B cell (primary cell): Measurements from ENCODE around the gene AGBL2. TPM values are rescaled to one million over a fixed set of nuclear protein-coding genes. Genes with fewer than 3 reads are reported as not detected.
"Not testable (repeated sequence)": the region's sequence is repeated elsewhere in the genome, so short reads cannot be mapped to it uniquely, and the experiment has no call there.

Source experiments
- ATAC-seq: fragments of 200-7000 bp; cut with Tn5 transposase; one replicate; pipeline ENCODE4 v1.10.0; 2021; ENCODE audit warnings: low read depth, mild to moderate bottlenecking, moderate number of reproducible peaks, moderate library complexity
- CTCF ChIA-PET: fragments of 350-600 bp; sonication (Branson Sonifier 250); formaldehyde crosslinking; loops from one replicate; lab custom pipeline; 2021; ENCODE audit warnings: antibody characterized with exemption, inconsistent platforms; lab: Charles Lee
- POLR2A ChIA-PET: fragments of 350-600 bp; sonication (Branson Sonifier 250); formaldehyde crosslinking; loops from one replicate; lab custom pipeline; 2021; ENCODE audit warnings: antibody characterized with exemption; lab: Charles Lee
- DNase-seq: peaks from one replicate; pipeline ENCODE4 v3.0.0; 2013
- H2AFZ ChIP-seq: 2 replicates; pipeline ENCODE4 v1.6.1; 2012; ENCODE audit warnings: mild to moderate bottlenecking, low read depth, low read length; ENCODE audit not compliant: insufficient read depth, poor library complexity, severe bottlenecking
- H3K27ac ChIP-seq, 2 donors: 1 replicate in 1 of 2; 2 replicates in 1 of 2; pipeline ENCODE4 v1.5.1; 2012 to 2013; ENCODE audit warnings: low read length in 2 of 2, mild to moderate bottlenecking in 2 of 2, moderate library complexity in 1 of 2
- H3K27me3 ChIP-seq, 4 experiments: fragments of 200-600 bp in 1 of 4; sonication (generic) in 1 of 4; replicated peaks in 1 of 4; 1 replicate in 2 of 4; 2 replicates in 2 of 4; pipeline versions ENCODE4 v1.6.1 to v1.7.0; 2013 to 2016; ENCODE audit warnings: low read length in 3 of 4, mild to moderate bottlenecking in 2 of 4, mixed read lengths in 1 of 4, moderate library complexity in 1 of 4; ENCODE audit not compliant: insufficient read depth in 4 of 4, control insufficient read depth in 3 of 4; ENCODE audit errors: control extremely low read depth in 1 of 4
- H3K36me3 ChIP-seq, 2 experiments: replicated peaks in 1 of 2; 1 replicate in 1 of 2; 2 replicates in 1 of 2; pipeline versions ENCODE4 v1.6.1 to v1.7.1; 2013; ENCODE audit warnings: low read length in 1 of 2; ENCODE audit not compliant: insufficient read depth in 2 of 2, control insufficient read depth in 1 of 2; ENCODE audit errors: control extremely low read depth in 1 of 2, extremely low read depth in 1 of 2
- H3K4me1 ChIP-seq, 2 donors: fragments of 200-600 bp in 1 of 2; sonication (generic) in 1 of 2; 1 replicate in 1 of 2; 2 replicates in 1 of 2; pipeline versions ENCODE4 v1.5.1 to v1.6.1; 2013 to 2017; ENCODE audit warnings: low read length in 2 of 2; ENCODE audit not compliant: control insufficient read depth in 2 of 2, insufficient read depth in 2 of 2
- H3K4me2 ChIP-seq: replicated peaks from 2 replicates; pipeline ENCODE3; 2012; ENCODE audit warnings: mild to moderate bottlenecking, low read depth, low read length; ENCODE audit not compliant: poor library complexity, severe bottlenecking
- H3K4me3 ChIP-seq, 5 experiments: fragments of 200-600 bp in 1 of 5; sonication (generic) in 1 of 5; 1 replicate in 3 of 5; 2 replicates in 2 of 5; pipeline versions ENCODE4 v1.5.1 to v1.7.0; 2011 to 2016; ENCODE audit warnings: low read length in 4 of 5, mild to moderate bottlenecking in 4 of 5, low read depth in 2 of 5, control low read depth in 1 of 5, moderate library complexity in 1 of 5; ENCODE audit not compliant: insufficient read depth in 1 of 5; ENCODE audit errors: control extremely low read depth in 1 of 5, extremely low read depth in 1 of 5
- H3K79me2 ChIP-seq: fragments of 200-600 bp; sonication (generic); one replicate; pipeline ENCODE4 v1.6.0; 2016; ENCODE audit warnings: low read length; ENCODE audit not compliant: control insufficient read depth, insufficient read depth
- H3K9ac ChIP-seq: fragments of 200-600 bp; sonication (generic); 2 replicates; pipeline ENCODE4 v1.6.1; 2017; ENCODE audit warnings: mild to moderate bottlenecking, low read length, moderate library complexity
- H3K9me3 ChIP-seq, 3 donors: one replicate each; pipeline versions ENCODE4 v1.6.1 to v1.7.1; 2013; ENCODE audit warnings: low read length in 2 of 3; ENCODE audit not compliant: control insufficient read depth in 2 of 3, insufficient read depth in 1 of 3; ENCODE audit errors: control extremely low read depth in 1 of 3
- H4K20me1 ChIP-seq: 2 replicates; pipeline ENCODE4 v1.6.0; 2012; ENCODE audit warnings: mild to moderate bottlenecking, low read length; ENCODE audit not compliant: insufficient read depth, control insufficient read depth, poor library complexity, severe bottlenecking
- H3K27ac Mint-ChIP-seq: one replicate; pipeline ENCODE4 v1.8.0; 2021; ENCODE audit warnings: mixed read lengths
- H3K27me3 Mint-ChIP-seq: one replicate; pipeline ENCODE4 v1.8.0; 2021; ENCODE audit warnings: mixed read lengths
- H3K4me1 Mint-ChIP-seq: one replicate; pipeline ENCODE4 v1.8.0; 2021; ENCODE audit warnings: mixed read lengths
- H3K4me3 Mint-ChIP-seq: one replicate; pipeline ENCODE4 v1.8.0; 2021; ENCODE audit warnings: mixed read lengths
- H3K9me3 Mint-ChIP-seq: one replicate; pipeline ENCODE4 v1.8.0; 2022; ENCODE audit warnings: mixed read lengths; ENCODE audit not compliant: insufficient read depth
- CTCF ChIP-seq: fragments of 200-600 bp; IDR thresholded peaks from one replicate; pipeline ENCODE4 v1.8.0; 2022; ENCODE audit warnings: antibody characterized with exemption, mild to moderate bottlenecking
- EZH2 ChIP-seq: IDR thresholded peaks from 2 replicates; pipeline ENCODE4 v1.6.1; 2012; ENCODE audit warnings: borderline replicate concordance, low read depth, mild to moderate bottlenecking, moderate library complexity, low read length; ENCODE audit not compliant: insufficient read depth, poor library complexity, severe bottlenecking
- WGBS: methylation state at CpG from one replicate; pipeline ENCODE4 v1.1.5; 2013; ENCODE audit warnings: missing lambda C conversion rate; ENCODE audit not compliant: insufficient coverage; 5-methylcytosine and 5-hydroxymethylcytosine counted together
- intact Hi-C: fragments of 100-400 bp; cut with micrococcal nuclease; formaldehyde crosslinking; loops from one replicate; pipeline ENCODE4 v1.10.0; 2022
- polyA plus RNA-seq: library from polyadenylated mRNA; depleted of rRNA; stranded (reverse); fragments of >200 nt; gene quantifications from 2 replicates; pipeline ENCODE4 v1.2.3, GENCODE V29; 2012
- total RNA-seq, 2 donors: library from RNA; stranded (reverse); fragments of 120-200 nt in 1 of 2; gene quantifications; 1 replicate in 1 of 2; 2 replicates in 1 of 2; pipeline versions ENCODE4 v1.2.3 to v1.2.4, GENCODE V29; 2013 to 2022

Gene AGBL2
- total and polyA plus RNA-seq, 2 donors (not counting 1 experiment from before 2014, with no cell fraction given), result 13.6 to 28.6 TPM

GRCh38 chr11:47667135-47667534, 48.0 kb downstream of the AGBL2 start:
- intact Hi-C loops, result no loop called here
- no peaks in the 10 kb centered on the region for H3K9me3 Mint-ChIP-seq
- ChIA-PET CTCF (no interaction called here), POLR2A (no interaction called here)
- peaks cover 3% of the 10 kb centered on the region for H3K4me1 Mint-ChIP-seq
- Histone ChIP-seq H3K36me3 (no peaks in the 10 kb centered on the region), H3K4me3 (no peak overlapping the region), H3K27ac (no peak overlapping the region), H3K79me2 (no peaks in the 10 kb centered on the region), H3K4me1 (no peaks in the 10 kb centered on the region), H3K9me3 (no peaks in the 10 kb centered on the region), H4K20me1 (no peaks in the 10 kb centered on the region), H3K27me3 (no peaks in the 10 kb centered on the region), H2AFZ (no peak overlapping the region), H3K9ac (no peak overlapping the region), H3K4me2 (no peak overlapping the region)
- no peak for ATAC-seq
- H3K27me3 Mint-ChIP-seq, result no peaks in the 10 kb centered on the region
- no peak overlapping the region for H3K4me3 Mint-ChIP-seq
- DNase-seq, result no peak
- TF ChIP-seq EZH2 (no peak), CTCF (no peak)
- H3K27ac Mint-ChIP-seq, result no peak overlapping the region
- WGBS, result 90% methylated on average over 2 of the region's 4 CpGs

GRCh38 chr11:47664936-47665335, 50.2 kb downstream of the AGBL2 start:
- H3K27me3 Mint-ChIP-seq, ATAC-seq, H3K4me3 Mint-ChIP-seq, H3K4me1 Mint-ChIP-seq, H3K36me3 ChIP-seq, H3K9me3 Mint-ChIP-seq, H3K27ac Mint-ChIP-seq, H3K27ac ChIP-seq, H3K9me3 ChIP-seq, H3K27me3 ChIP-seq, H3K9ac ChIP-seq, H4K20me1 ChIP-seq, H3K79me2 ChIP-seq, H3K4me2 ChIP-seq, DNase-seq, POLR2A ChIA-PET, H3K4me1 ChIP-seq, H3K4me3 ChIP-seq, intact Hi-C loops, H2AFZ ChIP-seq: not testable (repeated sequence)
- WGBS, result 100% methylated on average over 1 of the region's 4 CpGs
- CTCF ChIA-PET, result interaction anchor here (0.7 kb wide), 2 partner anchors 10 to 27 kb away, joined by 3 to 5 read pairs; no protein-coding TSS in a partner anchor
